GM12873 (cell line): ENCODE data around the gene SPRY4.

Experiments
- TF ChIP-seq, protein P1 (sequence below): IDR thresholded peaks from 2 replicates; pipeline ENCODE4 v1.5.1; 2012; ENCODE audit warnings: low read depth, mild to moderate bottlenecking, moderate library complexity, low read length, control low read depth; ENCODE audit not compliant: insufficient read depth; ENCODE audit errors: missing control alignments

The SPRY4 gene

DNA sequence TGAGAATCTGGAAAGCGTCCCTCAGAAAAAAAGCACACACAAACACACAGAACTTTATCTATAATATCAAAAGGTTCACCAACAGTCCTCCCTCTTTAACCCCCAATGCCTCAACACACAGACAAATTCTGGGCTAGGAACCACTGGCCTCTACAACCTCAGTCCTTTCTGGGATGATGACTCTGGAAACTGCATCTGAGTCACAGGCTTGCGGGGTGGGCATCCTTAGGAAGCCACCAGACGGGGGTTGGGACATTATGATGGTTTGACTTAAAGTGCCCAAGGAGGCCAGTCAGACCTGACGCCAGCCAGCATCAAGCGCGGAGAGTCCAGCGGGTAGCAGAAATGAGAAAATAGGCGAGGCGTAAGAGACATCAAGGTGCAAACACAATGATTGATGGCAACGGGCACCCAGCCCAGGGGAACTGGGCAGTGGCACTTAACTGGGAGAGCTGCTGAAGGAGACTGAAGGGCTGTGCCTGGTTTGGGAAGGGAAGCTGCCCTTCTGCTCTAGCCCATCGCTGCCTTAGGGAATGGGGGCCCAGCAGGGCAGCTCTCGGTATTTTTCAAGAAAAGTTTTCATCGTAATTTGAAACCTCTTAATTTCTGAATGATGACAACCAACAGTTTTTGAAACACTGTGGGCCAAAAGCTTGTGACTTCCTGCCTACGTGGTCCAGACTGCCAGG lies 20.7 kb downstream of the SPRY4 start:
- TF ChIP-seq, protein P1, sequence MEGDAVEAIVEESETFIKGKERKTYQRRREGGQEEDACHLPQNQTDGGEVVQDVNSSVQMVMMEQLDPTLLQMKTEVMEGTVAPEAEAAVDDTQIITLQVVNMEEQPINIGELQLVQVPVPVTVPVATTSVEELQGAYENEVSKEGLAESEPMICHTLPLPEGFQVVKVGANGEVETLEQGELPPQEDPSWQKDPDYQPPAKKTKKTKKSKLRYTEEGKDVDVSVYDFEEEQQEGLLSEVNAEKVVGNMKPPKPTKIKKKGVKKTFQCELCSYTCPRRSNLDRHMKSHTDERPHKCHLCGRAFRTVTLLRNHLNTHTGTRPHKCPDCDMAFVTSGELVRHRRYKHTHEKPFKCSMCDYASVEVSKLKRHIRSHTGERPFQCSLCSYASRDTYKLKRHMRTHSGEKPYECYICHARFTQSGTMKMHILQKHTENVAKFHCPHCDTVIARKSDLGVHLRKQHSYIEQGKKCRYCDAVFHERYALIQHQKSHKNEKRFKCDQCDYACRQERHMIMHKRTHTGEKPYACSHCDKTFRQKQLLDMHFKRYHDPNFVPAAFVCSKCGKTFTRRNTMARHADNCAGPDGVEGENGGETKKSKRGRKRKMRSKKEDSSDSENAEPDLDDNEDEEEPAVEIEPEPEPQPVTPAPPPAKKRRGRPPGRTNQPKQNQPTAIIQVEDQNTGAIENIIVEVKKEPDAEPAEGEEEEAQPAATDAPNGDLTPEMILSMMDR = no peak

DNA sequence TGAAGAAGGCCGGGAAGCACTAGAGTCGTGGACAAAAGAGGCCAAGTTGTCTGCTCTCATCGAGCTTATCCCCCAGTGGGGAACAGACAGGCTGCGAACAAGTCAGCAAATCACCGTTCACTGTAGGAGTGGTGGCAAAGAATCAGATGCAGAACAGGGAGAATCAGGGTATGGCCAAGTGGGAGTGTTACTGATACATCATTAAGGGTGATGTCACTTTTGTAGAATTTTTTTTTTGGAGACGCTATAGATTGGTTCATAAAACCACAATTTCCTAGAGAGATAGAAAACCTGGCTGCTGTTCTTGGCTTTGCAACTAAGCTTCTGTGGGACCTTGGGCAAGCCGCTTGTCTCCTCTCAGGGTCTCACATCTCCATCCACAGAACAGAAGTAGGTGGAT lies 21.3 kb downstream of the SPRY4 start:
- TF ChIP-seq, protein P1 = no peak

DNA sequence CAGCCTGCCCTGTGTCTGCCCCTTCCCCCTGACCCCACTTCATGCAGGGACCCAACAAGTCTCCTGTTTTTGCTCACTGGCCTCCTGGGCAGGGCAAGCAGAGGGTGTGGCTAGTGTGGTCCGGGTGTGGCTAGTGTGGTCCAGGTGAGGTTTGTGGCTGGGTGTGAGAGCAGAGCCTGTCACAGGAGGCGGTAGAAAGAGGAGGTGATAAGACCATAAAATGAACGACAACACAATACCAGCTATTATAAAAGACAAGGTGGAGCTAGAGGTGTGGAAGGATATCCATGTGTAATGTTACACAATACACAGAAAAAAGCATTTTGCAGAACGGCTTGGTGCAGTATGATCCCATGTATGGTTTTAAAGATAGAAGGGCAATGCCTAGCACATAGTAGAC lies 23.3 kb downstream of the SPRY4 start:
- TF ChIP-seq, protein P1 = no peak

DNA sequence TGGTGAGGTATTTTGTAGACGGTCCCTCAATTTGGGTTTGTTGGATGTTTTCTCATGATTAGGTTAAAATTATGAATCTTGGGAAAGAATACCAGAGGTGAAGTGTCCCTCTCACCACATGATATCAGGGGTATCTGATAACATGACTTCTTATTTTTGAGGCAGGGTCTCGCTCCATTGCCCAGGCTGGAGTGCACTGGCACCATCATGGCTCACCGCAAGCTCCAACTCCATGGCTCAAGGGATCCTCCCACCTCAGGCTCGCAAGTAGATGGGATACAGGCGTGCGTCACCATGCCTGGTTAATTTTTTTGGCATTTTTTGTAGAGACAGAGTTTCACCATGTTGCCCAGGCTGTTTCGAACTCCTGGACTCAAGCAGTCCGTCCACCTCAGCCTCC lies 24.1 kb downstream of the SPRY4 start:
- TF ChIP-seq, protein P1 = no peak

DNA sequence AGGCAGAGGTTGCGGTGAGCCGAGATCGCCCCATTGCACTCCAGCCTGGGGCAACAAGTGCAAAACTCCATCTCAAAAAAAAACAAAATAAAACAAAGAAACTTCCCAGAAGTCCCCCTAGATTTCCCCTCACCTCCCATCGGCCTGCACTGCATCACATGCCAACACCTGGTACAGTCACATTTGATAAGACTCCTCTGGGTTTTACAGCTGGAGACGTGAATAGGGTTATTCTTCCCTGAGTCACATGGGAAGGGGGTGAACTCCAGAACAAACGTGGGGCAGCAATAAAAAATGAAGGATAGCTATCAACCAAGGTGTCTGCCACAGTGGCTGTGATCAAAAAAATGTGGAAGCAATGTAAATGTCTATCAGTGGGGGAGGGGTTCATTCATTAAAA lies 26.0 kb downstream of the SPRY4 start:
- TF ChIP-seq, protein P1 = no peak

DNA sequence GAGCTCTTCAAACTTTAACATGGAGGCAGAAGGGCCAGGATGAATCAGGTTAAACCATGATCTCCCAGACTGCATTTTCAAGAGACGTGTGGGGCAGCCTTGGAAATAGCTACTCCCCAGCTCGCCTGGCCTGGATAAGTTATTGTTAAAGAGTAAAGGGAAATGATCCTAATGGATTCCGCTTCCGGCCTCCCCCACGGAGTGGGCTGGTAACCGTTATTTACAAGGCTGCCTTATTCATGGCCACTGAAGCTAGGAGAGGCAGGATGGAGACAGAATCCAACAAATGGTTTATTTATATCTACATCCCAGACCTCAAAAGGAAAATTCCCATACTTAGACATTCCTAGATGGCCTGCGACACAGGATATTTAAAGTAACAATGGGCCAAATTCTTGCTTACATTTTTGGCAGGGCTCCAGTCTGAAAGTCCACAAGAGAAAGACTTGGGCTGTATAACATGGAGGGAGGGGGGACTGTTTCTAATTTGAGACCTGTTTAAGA lies 27.9 kb downstream of the SPRY4 start:
- TF ChIP-seq, protein P1 = no peak

DNA sequence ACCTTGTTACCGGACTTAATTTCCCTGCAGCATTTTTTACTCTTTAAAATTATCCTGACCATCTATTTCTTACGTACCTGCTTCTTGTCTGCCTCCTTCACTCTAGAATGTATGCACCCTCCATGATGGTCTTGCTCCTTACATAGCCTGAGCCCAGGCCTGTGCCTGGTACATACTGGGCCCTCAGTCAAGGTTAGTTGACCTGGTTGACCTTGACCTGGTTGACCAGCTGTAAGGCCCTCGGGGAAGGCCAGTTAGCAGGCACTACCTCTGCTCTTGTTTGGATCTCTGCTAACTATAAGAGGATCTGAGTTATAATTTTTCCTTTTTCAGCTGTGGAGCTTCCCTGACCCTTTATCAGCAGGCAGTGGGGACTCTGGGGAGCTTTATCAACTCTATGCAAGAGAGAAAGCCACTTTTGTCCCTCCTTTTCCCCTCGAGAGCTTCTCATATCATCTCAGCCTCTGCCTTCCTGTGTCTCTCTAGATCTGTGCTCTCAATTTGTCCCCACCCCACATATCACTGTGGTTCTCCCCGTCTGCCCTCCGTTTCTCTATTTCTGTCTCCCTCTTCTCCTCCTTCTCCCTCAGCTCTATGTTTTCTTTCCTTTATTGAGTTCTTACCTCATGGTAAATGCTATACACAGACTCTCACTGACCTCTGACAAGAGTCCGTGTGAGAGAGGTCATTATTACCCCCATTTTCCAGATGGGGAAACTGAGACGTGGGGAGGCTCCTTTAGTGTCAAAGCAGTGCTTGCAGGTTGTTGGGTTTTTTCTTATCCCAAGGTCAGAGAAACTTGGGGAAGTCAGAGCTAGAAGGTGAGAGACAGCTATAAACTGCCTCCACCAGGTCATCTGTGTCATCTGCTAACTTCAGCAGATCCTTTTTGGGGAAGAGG lies 28.6 kb downstream of the SPRY4 start:
- TF ChIP-seq, protein P1 = no peak
